RPMI7951 (cell line): ENCODE measurements around the gene ZKSCAN4. TPM values are rescaled to one million over a fixed set of nuclear protein-coding genes. Genes with fewer than 3 reads are reported as not detected.

Experiments used
- DNase-seq: peaks from one replicate; pipeline ENCODE4 v3.0.0-alpha.2; 2012; ENCODE audit warnings: low read depth
- total RNA-seq: library from RNA; depleted of rRNA; stranded (reverse); fragments of >200 nt; shearing (Covaris generic); gene quantifications from 2 replicates; pipeline ENCODE4 v1.2.3, GENCODE V29; 2014

The ZKSCAN4 gene
- total RNA-seq, 1 experiment from 2014 or later, result 5.0 TPM

DNA sequence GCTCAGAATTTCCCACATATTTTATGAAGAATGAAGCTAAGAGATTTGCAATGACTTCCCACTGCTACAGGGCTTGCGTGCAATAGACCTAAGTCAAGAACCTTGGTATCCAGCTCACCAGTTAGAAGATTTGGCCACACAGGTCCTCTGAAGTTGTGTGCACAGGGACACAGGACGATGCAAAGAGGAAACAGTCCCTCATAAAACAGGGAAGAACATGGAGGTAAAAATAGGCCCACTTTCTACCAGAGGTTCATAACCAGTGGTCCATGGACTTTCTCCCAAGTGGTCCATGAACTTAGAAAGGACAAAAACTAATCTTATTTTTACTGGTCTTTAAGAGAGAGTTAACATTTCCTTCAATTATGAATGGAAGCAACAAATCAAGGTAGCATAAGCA is 1.3 kb downstream of the ZKSCAN4 start:
- DNase-seq, result no peak

DNA sequence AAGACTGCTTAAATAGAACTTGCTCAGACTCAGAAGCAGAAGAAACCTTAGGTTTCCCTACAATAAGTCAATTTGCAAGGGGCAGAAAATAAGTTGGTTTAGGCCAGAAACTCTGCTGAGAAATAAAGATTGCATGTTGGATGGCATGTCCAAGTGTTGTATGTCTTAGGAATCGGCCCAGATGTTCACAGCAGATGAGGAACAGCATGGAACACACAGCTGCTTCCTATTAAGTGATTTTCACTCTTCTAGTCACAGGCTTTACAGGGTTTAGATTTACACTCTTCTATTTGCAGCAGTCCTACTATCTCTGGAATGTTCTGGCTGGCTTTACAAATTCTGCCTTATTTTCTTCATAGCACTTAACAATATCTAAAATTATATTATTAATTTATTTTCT is 3.2 kb downstream of the ZKSCAN4 start:
- no peak for DNase-seq

DNA sequence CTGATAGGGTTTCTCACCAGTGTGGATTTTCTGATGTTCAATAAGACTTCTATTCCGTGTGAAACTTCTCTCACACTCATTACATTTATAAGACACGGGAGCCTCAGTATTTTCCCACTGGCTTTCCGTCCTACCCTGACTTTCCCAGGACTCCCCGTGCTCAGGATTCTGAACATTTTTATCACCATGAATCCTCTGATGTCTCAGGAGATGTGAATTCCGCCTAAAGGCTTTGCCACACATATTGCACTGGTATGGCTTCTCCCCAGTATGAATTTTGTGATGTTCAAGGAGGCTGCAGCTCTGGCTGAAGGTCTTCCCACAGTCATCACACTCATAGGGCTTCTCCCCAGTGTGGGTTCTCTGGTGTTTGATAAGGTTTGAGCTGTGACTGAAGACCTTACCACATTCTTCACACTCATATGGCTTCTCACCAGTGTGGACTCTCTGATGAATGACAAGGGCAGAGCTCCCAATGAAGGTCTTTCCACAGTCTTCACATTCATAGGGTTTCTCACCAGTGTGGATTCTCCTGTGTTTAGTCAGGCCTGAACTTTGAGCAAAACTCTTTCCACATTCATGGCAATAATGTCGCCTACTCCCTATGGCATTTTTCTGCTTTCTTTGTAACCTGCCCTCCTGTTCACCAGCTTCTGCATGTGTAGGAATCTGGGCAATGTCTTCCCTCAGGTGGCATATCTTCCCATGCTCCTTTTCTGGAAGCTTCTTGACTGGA is 6.7 kb downstream of the ZKSCAN4 start:
- DNase-seq, result no peak

DNA sequence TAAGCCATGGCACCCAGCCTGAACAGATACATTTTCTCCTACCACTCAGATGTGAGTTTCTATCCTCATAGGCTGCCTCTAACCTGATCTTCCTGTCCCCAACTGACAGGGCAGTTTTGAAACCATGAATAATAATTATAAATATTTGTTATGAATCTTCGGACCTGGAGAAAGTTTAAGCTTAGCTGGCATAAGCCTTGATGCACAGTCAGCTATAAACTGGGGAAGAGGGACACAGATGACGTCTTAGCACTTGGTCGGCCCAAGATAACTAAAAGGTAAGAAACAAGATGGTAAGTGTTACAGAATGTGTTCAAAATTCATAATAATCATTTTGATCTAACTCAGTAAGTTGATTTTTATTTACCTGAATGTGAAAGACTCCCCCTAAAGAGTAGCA is 8.1 kb downstream of the ZKSCAN4 start:
- no peak for DNase-seq

DNA sequence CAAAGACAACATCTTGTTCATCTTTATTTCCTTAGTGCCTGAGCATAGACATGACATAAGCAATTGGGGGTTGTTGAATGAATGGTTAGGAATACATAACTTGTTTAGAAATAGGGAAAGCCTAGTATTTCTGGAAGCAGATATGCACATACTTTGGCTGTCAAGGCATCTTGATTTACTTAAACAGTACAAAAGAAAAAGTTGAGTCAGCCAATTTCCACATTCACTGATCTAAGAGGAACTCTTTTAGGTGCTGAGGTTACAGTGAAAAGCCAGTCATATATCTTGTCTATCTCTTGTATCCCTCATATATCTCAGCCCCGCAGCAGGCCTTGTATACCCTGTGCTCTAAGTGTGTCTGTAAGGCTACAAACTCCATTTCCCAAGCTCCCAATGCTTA is 11.6 kb downstream of the ZKSCAN4 start:
- DNase-seq, result no peak

DNA sequence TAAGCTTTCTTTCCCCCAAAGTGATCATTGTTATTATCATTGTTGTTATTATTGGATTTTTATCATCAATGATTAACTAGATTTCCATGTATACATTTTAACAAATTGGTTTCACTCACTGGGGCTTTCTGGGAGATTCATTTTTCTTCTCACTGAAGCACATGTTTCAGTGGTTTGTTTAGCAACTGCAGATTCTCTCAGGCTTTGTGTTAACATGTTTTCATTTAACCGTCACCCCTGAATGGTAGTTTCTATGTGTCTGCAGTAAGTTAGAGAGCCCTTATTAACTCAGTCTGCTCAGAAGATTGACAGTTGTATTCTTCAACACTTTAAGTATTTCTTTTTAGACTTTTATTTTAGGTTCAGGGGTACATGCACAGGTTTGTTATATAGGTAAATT is 12.4 kb downstream of the ZKSCAN4 start:
- DNase-seq, result no peak

DNA sequence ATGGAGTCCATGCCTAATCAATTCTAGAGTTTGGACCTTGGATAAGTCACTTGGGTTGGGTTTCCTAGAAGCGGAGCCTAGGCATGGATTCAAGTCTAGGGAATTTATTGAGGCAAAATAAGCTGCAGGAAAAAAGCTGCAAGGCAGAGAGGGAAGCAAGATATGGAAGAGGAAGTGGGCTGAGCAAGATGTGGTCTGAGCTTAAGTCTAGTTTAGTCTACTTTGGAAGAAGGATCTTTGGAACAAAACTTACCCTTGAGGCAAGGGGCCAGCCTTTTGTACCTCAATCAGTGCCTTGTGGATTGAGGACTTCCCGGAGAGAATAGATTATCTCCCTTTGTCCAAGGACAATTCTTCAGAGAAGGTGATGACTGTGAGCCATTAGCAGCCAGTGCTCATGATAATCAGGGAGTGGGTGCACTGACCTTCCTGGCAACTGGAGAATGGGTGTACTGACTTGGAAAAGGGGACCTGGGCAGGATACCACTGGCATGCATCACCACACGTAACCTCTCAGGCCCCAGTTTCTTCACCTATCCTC is 16.1 kb downstream of the ZKSCAN4 start:
- no peak for DNase-seq

DNA sequence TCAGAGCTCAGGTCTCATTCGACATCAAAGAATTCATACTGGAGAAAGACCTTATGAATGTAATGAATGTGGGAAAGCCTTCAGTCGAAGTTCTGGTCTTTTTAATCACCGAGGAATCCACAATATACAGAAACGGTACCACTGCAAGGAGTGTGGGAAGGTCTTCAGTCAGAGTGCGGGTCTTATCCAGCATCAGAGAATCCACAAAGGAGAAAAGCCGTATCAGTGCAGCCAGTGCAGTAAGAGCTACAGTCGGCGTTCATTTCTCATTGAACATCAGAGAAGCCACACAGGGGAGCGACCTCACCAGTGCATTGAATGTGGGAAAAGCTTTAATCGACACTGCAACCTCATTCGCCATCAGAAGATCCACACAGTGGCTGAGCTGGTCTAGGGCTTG is 19.3 kb downstream of the ZKSCAN4 start:
- no peak for DNase-seq

DNA sequence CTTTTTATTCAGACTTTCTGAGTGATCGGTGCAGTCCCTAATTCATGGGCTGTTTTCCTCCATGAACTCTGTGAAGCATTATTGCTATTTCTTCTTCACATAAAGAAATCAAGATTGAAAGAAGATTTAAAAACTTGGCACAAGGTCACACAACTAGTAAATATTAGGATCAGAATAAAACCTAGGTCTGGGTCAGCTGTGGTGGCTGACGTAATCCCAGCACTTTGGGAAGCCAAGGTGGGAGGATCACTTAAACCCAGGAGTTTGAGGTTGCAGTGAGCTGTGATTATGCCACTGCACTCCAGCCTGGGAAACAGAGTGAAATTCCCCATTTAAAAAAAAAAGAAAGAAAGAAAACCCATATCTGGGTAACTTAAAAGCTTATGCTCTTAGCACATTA is 25.6 kb downstream of the ZKSCAN4 start:
- no peak for DNase-seq

DNA sequence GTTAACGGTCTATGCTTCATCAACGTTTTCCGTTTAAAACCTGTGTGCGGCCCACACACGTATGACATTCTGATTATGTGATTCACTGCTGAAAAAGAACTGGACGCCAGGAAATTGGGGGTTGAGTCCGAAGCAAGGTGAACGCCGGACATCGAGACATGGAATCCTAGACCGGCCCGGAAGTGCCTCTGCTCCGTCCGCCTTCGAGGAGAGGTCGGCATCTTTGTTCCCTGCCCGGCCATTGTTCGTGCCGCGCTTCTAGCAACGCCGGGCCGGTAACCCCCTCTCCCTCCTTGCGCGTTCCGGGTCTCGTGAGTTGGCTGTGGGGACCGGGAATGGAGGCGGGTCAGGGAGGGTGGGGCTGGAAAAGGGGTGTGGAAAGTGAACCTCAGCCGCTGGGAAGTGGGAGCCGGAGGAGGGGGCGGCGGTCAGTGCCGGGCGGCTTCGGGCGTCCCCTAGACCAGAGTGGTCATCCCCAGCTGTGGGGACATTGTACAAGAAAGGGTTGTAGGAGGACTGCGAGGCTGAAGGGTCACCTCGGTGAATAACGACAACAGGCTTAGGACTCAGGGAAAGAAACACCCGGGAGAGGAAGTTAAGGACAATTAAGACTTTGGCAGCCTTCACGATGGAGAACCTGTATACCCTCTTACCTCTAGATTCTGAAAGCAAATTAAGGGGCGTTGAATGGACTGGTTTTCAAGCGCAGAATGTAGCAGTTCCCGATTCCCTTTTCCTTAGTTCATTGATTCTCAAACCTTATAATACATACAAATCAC is 26.8 kb downstream of the ZKSCAN4 start, which contains the start of gene ZSCAN9:
TSS of gene ZSCAN9 (plus strand) at position 220 of the 779 bp plus-strand sequence. CDS start 1,810 bp downstream, outside the sequence.
- peak; percentile 91 for DNase-seq

DNA sequence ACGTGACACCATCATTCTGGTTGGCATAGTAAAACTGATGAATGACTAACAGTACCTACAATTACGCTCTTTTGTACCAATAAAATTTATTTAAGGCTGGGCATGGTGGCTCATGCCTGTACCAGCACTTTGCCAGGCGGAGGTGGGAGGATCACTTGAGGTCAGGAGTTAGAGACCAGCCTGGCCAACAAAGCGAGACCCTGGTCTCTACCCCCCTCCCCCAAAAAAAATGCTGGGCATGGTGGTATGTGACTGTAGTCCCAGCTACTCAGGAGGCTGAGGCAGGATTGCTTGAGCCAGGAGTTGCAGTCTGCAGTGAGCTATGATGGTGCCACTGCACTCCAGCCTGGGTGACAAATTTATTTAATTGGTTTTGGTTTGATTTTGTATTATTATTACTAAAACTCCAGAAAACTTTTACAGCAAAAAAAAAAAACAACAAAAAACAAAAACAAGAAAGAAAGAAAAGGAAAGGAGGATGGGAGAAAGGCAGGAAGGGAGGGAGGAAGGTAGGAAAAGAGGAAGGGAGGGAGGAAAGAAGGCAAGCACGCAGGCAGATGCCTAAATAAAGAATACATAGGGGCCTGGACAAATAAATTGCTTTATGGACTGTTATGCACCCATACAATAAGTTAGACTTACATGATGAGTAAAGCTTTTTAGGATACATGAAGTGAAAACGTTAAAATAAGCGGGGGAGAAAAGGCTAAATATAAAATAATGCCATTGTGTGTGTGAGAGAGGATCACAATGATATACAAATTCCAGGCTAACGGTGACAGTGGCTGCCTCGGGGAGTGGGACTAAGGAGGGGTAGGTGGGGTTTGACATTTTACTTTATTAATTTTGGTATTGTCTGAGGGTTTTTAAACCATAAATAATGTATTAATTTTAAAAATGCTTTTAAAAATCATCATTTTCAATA is 27.7 kb downstream of the ZKSCAN4 start:
- no peak for DNase-seq

DNA sequence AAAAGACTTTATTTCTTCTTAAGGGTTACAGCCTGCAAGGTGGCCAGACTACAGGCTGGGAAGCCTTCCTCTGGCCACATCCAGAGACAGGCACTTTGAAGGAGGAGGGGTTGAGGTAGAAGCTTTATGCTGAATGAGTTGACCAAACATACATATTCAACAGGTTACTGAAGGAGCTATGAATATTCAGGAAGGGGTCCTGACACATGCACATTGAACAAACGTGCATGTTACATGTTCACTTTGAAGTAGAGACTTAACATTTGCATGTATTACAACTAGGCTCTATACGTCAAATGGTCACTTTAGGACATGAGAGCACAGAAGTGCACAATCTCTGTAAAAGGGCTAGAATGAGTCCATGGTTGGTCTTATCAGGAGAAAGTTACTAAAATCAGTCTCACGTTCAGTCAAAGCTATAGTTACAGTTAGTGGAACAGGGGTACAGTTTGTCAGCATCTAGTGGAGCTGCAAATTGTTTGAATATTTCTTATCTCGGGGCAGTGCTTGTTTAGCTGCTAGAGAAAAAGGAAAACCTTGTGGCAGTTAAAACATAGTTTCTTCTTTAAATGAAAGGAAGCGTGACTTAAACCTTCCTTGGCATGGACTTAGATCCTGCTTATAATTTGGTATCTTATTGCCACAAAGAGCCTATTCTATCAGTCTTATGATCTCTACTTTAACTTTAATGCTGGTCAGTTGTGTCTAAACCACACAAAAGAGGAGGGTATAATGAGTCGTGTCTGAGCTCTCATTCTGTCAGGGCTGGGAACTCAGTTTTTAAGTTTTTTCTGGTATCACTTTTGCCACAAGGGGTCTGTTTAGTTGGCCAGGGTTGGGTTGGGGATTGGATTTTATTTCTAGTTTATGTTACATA is 31.6 kb downstream of the ZKSCAN4 start:
- peak; percentile 29 for DNase-seq

DNA sequence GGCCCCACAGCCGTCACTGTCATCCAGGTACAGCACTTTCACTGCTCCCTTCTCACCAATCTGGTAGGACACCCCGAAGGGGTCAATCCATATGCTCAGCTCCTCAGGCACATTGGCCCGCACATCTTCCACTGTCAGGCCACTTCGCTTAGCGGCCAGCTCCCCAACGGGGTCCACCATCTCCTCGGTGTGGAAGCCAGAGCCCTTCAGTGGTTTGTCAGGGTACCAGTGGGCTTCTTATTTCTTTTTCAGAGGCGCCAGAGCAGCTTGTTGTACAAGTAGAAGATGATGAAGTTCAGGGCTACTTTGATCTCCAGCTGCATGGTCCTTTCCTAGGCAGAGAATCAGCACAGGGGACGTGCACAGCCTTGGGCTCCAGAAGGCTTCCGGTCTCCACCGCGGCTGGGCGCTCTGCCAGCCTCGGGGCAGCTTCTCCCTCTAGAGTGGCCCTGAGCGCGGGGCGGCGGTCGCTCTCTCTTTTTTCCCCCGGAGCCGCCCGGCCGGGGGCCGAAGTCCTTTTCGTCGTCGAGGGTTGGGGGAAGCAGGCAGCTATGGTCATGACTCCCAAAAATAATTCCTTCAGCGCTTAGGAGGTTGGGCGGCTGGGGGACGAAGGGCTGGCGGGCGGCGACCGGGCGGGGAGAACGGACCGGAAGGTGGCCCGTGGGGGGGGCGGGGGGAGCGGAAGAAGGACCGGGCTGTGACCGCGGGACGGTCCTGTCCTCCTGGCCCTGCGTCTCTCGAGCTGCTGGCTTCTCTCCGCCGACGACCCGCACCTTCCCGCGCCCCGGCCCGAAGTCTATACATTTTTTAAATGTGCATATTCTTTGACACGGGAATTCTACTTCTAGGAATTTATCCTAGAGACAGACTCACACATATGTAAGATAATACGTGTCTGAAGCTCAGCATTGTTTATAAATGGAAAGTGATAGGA is 33.5 kb downstream of the ZKSCAN4 start:
- DNase-seq, result peak; percentile 86

DNA sequence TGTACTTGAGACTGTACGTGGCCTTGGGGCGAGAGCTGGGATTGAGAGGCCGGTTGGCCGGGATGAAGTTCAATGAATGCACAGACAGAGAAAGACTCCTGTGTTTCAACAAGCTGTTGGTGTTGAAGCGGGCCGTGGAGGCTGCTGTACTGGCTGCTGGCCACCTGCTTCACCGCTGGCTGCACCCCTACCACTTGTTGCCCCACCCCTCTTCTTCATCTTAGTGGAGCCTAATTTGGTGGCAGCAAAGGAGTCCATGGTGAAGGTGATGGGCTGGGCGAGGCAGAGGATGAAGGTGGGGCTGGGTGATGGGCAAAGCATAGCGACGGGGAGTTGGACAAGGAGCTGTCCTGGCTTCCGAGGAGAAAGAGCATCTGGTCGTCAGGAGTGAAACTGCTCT is 34.2 kb downstream of the ZKSCAN4 start:
- no peak for DNase-seq

DNA sequence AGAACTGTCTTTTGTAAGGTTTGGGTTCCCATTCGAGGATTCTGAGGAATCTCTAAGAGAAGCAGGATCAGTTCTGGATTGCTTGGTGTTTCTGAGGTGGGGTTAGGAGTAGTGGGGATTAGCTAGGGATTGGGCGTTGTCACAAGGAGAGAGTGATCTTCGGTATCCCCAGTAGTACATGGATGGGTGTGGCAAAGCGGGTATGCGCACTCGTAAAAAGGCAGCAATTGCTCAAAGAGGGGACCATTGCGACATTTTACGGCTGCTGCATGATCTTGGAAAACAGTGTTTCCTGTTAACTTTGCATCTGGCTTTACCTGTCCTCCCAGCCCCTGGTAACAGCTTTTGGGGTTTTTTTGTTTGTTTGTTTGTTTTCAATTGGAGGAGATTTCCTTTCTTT is 36.6 kb downstream of the ZKSCAN4 start:
- DNase-seq, result no peak

DNA sequence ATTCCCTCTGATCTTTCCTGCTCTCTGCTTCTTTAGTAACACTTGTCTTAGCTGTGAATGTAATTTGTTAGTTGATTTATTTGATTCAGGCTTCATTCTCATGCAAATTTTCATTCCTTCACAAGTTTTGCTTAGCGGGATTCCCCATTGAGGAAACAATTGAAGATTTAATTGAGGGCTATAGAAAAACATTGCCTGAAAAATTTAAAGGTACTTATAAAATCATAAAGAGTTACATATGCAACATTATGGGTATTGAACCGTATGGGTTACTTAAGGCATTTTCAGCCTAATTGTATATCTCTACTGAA is 38.9 kb downstream of the ZKSCAN4 start:
- DNase-seq, result no peak

DNA sequence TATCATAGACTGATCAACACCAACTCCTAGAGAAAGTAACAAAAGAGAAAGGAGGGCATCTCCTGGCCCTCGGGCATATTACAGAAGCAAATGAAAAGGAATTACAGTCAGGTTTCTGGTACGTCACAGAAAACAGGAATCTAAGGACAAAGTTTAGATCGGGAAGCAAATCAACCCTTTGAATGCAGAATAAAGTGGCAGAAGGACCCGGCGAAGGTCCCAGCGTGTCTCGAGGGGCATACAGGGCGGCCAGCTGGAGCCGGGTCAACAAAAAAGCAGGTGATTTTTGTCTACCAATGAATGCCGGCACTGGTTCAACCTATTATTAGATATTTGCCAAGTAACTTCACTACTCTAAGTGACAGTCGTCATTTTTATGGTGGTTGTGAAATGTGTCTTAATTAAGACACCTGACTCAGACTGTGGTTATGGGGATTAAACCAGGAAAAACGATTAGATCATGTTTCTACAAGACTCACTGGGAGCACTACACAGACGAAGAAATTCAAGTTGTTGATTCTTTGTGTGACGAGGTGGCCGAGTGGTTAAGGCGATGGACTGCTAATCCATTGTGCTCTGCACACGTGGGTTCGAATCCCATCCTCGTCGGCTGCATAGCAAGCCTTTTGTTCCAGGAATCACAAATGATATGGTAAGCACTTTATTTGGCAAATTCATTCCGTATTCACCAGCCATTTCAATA is 39.4 kb downstream of the ZKSCAN4 start:
- peak; percentile 72 for DNase-seq

DNA sequence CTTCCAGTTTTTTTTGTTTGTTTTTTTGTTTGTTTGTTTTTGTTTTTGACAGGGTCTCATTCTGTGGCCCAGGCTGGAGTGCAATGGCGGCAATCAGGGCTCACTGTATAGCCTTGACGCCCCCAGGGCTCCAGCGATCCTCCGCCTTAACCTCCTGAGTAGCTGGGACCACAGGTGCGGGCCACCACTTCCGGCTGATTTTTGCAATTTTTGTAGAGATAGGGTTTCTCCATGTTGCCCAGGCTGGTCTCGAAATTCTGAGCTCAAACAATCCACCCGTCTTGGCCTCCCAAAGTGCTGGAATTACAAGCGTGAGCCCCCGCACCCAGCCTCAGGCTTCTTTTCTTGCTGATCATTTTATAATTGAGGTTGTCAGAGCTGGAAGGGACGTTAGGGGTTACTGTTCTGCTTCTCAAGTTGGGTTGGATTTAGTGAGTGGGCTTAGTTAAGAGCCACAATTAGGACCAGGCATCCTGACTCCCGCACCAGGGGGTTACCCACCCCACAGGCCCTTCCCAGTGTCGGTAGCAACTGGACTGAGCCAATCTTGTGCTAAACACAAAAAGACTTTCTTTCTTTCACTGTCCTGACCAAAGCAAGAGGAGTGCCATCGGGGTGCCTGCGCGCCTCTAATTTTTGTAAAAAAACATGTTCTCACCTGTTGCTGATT is 40.1 kb downstream of the ZKSCAN4 start:
- DNase-seq, result peak; percentile 7
